ENCODE measurements around the gene CARMIL1.

CARMIL1 gene

DNA sequence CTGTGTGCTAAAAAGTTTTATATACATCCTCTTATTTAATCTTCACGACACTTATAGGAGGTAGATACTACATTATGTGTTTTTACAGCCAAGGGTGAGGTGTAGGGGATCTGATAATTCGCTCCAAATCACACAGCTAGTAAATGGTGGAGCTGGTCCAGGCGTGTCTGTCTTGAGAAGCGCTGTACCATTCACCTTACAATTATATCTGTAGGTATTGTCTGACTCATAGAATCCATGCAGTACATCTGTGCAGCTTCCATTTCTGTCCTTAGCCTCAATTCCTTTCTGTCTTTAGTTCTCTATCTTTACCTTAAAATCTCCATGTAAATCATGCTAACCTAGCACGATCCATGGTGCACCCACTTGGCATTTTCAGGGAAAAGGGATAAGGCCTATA is 120.7 kb downstream of the CARMIL1 start:
- H3K9me3 ChIP-seq (ENCODE audit: control insufficient read depth, insufficient read depth, low read length): no peaks in the 10 kb centered on the region
- H3K9ac ChIP-seq (ENCODE audit: low read depth, low read length): no peak overlapping the region
- no peaks in the 10 kb centered on the region for H3K4me1 ChIP-seq (ENCODE audit: insufficient read depth, low read length)
- no peaks in the 10 kb centered on the region for H3K36me3 ChIP-seq (ENCODE audit: insufficient read depth, low read length)

DNA sequence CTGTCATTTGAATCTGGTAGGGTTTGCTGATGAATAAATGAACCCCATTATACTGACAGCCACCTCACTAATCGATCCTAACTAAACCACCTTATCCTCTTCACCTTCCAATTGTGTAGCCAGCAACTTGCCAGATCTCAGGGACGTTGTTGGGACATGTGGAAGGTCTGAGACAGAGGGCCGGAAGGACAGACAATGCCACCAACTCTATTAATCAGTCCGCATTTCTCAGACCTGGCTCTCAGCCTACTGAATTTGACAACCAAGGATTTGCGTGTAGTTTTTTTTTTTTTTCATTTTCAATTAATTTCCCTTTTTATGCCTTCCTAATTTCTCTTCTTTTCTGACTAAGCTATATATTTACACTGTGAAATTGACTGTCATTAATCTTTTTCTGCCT is 122.5 kb downstream of the CARMIL1 start:
- Histone ChIP-seq H3K4me1 (ENCODE audit: insufficient read depth, low read length) (no peaks in the 10 kb centered on the region), H3K36me3 (ENCODE audit: insufficient read depth, low read length) (no peaks in the 10 kb centered on the region), H3K9me3 (ENCODE audit: control insufficient read depth, insufficient read depth, low read length) (no peaks in the 10 kb centered on the region), H3K9ac (ENCODE audit: low read depth, low read length) (no peak overlapping the region)

DNA sequence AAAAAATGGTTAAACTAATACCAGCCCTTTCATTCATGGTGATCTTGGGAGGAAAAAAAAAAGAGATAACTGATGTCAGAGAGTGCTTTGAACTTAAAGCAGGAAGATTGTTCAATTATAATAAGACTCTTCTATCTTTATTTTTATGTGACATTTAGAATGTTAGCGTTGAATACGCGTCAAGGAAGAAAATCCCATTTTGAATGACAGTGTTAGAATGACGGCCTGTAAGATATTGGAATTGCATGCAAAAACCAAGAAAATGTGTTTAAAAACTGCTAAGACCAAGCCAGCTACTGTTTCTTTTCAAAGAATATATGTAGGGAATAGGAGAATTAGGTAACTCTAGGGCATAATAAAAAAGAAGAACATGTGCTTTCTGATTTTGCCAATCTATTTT is 123.0 kb downstream of the CARMIL1 start:
- Histone ChIP-seq H3K36me3 (ENCODE audit: insufficient read depth, low read length) (no peaks in the 10 kb centered on the region), H3K9me3 (ENCODE audit: control insufficient read depth, insufficient read depth, low read length) (no peaks in the 10 kb centered on the region), H3K9ac (ENCODE audit: low read depth, low read length) (no peak overlapping the region), H3K4me1 (ENCODE audit: insufficient read depth, low read length) (peaks cover 3% of the 10 kb centered on the region; the same call in 1 of the 2 replicates)

DNA sequence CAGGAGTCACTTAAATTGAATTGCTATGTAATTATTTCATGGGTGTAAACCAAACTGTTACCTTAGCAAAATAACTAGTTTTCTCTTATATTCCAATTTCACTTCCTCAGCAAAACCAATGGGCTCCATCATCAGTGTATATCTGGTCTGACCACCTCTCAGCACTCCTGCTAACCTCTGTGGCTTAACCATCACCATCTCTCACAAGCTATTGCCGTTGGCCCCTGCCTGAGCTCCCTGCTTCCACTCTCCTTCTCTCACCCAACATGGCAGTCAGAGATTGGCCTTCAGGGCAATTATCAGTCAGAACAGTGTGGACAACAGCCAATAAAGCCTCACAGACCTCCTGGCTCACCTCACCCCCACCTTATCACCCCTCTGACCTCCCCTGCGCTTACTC is 124.0 kb downstream of the CARMIL1 start:
- Histone ChIP-seq H3K9ac (ENCODE audit: low read depth, low read length) (no peak overlapping the region), H3K36me3 (ENCODE audit: insufficient read depth, low read length) (no peaks in the 10 kb centered on the region), H3K9me3 (ENCODE audit: control insufficient read depth, insufficient read depth, low read length) (no peaks in the 10 kb centered on the region), H3K4me1 (ENCODE audit: insufficient read depth, low read length) (peaks cover 7% of the 10 kb centered on the region; the same call in 1 of the 2 replicates)

DNA sequence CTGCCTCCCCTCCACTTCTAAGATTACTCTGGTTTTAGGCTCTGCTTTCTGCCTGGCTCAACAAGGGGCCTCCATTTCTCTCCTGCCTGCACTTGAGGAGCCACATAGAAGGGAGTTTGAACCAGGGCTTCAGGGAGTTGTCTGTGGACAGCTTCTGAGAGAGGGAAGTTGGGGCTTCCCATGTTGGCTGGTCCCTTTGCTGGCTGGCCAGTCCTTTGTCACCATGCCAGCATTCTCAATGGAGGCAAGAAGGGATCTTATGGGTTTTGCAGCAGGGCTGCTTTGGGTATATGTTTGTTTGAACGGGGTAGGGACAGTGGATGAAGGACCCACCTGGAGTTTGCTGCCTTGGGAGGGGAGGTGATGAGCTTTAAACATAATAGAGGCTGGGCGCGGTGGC is 124.9 kb downstream of the CARMIL1 start:
- Histone ChIP-seq H3K9me3 (ENCODE audit: control insufficient read depth, insufficient read depth, low read length) (no peaks in the 10 kb centered on the region), H3K9ac (ENCODE audit: low read depth, low read length) (no peak overlapping the region), H3K36me3 (ENCODE audit: insufficient read depth, low read length) (no peaks in the 10 kb centered on the region), H3K4me1 (ENCODE audit: insufficient read depth, low read length) (peaks cover 14% of the 10 kb centered on the region; the same call in 1 of the 2 replicates)

DNA sequence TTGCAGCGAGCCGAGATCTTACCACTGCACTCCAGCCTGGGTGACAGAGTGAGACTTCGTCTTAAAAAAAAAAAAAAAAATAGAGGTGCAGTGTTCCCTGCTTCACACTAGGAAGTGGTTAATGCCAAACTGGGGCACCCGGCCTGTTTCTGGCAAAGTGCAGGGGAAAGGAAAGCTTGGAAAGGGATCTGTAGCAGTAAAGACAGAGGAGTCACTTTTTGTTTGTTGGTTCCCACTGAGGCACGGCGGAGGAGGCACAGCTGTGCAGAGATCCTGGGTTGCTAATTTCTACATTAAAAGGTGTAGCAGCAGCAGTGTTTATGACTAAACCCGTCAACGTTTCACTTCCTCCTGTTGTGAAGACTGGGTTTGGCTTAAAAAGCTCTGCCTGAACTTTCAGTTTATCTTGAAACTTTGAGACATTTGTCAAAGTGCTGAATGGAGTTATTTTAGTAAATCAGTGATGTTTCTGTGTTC is 125.6 kb downstream of the CARMIL1 start:
- Histone ChIP-seq H3K4me1 (ENCODE audit: insufficient read depth, low read length) (peaks cover 14% of the 10 kb centered on the region; the same call in 1 of the 2 replicates), H3K9me3 (ENCODE audit: control insufficient read depth, insufficient read depth, low read length) (no peaks in the 10 kb centered on the region), H3K9ac (ENCODE audit: low read depth, low read length) (no peak overlapping the region), H3K36me3 (ENCODE audit: insufficient read depth, low read length) (no peaks in the 10 kb centered on the region)

DNA sequence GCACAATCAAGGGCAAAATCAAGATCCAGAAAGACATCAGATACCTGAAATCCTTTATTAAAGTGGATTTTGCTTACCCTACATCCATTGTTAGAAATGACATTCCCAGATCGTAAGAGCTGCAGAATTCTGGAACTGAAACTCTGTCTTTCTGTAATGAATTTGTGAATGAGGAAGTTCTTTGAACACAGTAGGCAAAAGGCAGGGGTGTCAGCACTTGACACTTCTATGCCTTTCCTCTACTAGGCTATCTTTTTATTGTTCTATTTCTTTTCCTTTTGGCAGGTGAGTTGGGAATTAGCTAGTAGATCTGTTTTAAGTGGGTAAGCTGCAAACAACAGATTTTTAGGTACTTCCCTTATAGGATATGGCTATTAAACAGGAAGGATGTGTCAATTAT is 126.3 kb downstream of the CARMIL1 start:
- Histone ChIP-seq H3K9me3 (ENCODE audit: control insufficient read depth, insufficient read depth, low read length) (no peaks in the 10 kb centered on the region), H3K36me3 (ENCODE audit: insufficient read depth, low read length) (no peaks in the 10 kb centered on the region), H3K4me1 (ENCODE audit: insufficient read depth, low read length) (peaks cover 14% of the 10 kb centered on the region; the same call in 1 of the 2 replicates), H3K9ac (ENCODE audit: low read depth, low read length) (no peak overlapping the region)

DNA sequence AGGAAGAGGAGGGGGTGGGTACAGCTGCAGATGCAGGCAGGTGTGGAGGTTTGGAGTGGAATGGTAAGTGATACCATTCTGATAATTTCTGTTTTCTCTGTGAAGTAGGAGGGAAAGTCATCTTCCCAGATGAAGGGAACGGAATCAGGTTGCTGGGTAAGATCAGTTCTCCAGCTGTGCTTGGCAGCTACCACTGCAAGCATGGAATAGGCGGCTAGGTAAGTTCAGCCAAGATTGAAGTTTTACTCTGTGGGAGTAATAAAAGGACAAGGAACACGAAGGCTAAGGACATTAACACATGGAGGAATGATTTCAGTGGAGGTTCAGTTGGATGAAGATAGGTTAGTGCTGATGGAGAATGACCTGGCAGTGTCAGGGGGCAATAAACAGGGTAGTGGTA is 128.3 kb downstream of the CARMIL1 start:
- H3K36me3 ChIP-seq (ENCODE audit: insufficient read depth, low read length): no peaks in the 10 kb centered on the region
- no peak overlapping the region for H3K9ac ChIP-seq (ENCODE audit: low read depth, low read length)
- peaks cover 14% of the 10 kb centered on the region for H3K4me1 ChIP-seq (ENCODE audit: insufficient read depth, low read length)
- no peaks in the 10 kb centered on the region for H3K9me3 ChIP-seq (ENCODE audit: control insufficient read depth, insufficient read depth, low read length)

DNA sequence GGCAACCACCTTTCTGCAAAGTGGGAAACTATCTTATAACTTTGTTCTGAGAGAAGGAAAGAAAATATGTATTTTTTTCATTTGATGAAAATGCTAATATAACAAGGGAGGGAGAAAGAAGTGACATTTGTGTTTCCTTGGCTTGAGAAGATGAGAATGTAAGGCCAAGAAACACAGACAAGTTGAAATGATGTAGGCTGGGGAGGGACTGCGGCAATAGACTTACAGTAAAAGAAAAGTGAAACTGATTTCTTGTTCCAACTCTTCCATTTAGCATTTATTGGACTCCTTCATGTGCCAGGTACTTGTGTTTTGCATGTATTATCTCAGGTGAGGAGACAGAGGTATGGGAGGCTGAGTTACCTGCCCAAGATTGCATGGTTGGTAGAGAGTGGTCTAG is 130.9 kb downstream of the CARMIL1 start:
- Histone ChIP-seq H3K36me3 (ENCODE audit: insufficient read depth, low read length) (no peaks in the 10 kb centered on the region), H3K9ac (ENCODE audit: low read depth, low read length) (no peak overlapping the region), H3K9me3 (ENCODE audit: control insufficient read depth, insufficient read depth, low read length) (no peaks in the 10 kb centered on the region), H3K4me1 (ENCODE audit: insufficient read depth, low read length) (peaks cover 40% of the 10 kb centered on the region)

DNA sequence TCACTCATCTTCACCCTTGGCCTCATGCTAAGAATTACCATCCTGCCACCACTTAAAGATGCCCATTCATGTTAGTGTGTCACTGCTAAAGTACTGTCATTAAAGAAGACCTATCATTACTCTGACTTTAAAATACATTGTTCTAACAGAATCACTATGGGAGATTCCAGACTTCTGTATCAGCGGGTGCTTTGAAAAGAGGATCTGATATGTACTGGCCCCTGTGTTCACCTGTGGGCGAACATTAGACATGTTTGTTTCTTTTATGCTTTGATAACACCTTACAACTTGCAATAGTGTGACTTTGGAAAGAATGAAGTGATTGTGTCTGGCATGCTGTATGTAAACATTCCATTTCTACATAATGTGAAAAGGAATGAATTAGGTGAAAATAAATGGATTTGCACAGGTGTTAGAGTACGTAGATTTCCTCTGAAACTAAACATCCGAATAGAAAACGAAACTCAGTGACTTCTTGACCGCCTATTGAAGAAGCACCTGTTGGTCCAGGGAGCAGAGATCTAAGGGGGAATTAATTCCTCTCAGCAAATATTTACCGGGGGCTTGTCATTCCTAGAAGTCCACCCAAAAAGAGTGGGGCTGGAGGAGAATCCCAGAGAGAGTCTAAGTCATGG is 132.3 kb downstream of the CARMIL1 start:
- Histone ChIP-seq H3K9ac (ENCODE audit: low read depth, low read length) (no peak overlapping the region), H3K9me3 (ENCODE audit: control insufficient read depth, insufficient read depth, low read length) (no peaks in the 10 kb centered on the region), H3K4me1 (ENCODE audit: insufficient read depth, low read length) (peaks cover 52% of the 10 kb centered on the region), H3K36me3 (ENCODE audit: insufficient read depth, low read length) (no peaks in the 10 kb centered on the region)

DNA sequence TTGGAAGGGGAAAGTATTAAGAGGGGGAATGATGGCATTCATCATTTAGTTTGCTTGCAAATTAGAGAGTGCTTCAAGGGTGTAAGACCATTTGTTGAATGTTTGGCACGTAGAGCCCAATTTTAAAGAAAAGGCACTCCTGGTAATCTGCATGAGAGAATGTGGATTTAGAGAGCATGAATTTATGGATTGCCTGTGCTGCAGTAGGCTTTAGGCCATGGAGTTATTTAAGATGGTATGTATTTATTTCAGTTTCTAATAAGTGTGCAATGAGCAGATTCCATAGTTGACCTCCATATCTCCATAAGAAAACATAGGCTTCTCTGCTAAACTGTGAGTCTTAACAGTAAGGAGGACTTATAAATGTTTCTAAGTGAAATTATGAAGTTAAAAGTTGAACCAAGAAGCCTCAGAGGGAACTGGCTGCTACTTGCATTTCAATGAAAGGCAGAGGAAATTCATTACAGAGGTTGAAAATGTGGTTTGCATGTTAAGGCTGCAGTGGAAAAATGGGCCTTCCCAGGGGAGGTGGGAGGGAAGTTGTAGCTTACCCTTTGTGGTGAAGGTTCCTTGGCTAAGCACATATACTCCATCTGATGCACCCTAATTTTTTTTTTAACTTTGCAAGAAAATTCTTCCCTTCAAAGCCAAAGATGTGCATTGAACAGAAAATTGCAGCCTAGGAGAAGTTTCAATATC is 134.2 kb downstream of the CARMIL1 start:
- no peaks in the 10 kb centered on the region for H3K9me3 ChIP-seq (ENCODE audit: control insufficient read depth, insufficient read depth, low read length)
- no peaks in the 10 kb centered on the region for H3K36me3 ChIP-seq (ENCODE audit: insufficient read depth, low read length)
- H3K9ac ChIP-seq (ENCODE audit: low read depth, low read length): no peak overlapping the region
- peaks cover 46% of the 10 kb centered on the region for H3K4me1 ChIP-seq (ENCODE audit: insufficient read depth, low read length)

DNA sequence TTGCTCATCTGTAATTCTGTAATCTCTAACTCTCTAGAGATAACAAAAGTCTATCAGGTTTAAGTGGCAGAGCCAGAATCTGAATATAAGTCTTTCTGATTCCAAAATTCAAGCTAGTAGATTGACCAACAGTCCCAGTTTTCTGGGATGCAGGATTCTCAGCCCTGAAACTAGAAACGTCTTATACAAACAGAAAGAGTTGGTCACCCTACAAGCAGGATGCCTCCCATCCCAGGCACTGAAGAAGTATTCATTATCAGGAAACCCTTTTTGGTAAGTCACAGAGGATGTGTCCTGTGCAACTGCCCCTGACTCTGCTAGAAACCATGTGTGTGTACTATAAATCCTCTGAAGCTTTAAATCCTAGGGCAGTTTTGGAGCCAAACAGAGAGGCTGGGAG is 135.0 kb downstream of the CARMIL1 start:
- no peak overlapping the region for H3K9ac ChIP-seq (ENCODE audit: low read depth, low read length)
- H3K9me3 ChIP-seq (ENCODE audit: control insufficient read depth, insufficient read depth, low read length): no peaks in the 10 kb centered on the region; the same call in 1 of the 2 replicates
- H3K36me3 ChIP-seq (ENCODE audit: insufficient read depth, low read length): no peaks in the 10 kb centered on the region
- H3K4me1 ChIP-seq (ENCODE audit: insufficient read depth, low read length): peaks cover 41% of the 10 kb centered on the region

DNA sequence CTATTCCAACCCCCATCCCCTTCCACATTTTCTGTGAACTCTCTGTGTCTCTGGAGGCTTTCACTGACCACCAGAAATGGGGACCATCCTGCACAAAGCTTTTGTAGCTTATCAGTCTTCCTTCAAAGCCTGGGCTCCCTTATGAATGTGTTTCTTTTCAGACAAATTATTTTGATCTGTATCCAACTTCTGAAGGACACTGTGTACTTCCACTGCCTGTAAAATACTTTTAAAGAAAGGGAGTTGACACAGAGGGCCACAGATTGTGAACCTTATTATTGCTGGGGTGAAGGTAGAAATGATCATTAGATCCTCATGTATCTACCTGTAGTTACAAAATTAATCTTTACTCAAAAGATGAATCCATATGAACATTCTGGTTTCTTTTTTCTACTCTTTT is 135.6 kb downstream of the CARMIL1 start:
- H3K4me1 ChIP-seq (ENCODE audit: insufficient read depth, low read length): peaks cover 41% of the 10 kb centered on the region
- H3K9ac ChIP-seq (ENCODE audit: low read depth, low read length): no peak overlapping the region
- peaks cover 3% of the 10 kb centered on the region for H3K9me3 ChIP-seq (ENCODE audit: control insufficient read depth, insufficient read depth, low read length)
- no peaks in the 10 kb centered on the region for H3K36me3 ChIP-seq (ENCODE audit: insufficient read depth, low read length)

DNA sequence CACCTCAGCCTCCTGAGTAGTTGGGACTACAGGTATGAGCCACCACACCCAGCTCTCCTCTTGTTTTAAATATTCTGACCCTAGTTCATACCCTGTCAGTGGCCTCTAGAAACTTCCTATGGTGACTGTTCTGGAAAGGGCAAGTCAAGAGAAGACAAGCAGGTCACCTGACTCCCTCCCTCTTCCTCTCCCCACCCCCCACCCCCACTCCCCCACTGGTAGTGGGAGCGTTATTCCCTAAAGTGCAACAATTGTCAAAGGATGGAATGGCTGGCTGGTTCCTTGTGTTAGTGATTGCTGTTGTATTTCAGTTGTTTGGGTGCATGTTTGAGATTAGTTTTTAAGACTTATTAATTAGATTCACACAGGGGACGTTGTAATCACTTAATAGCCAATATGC is 136.1 kb downstream of the CARMIL1 start:
- Histone ChIP-seq H3K9ac (ENCODE audit: low read depth, low read length) (no peak overlapping the region), H3K4me1 (ENCODE audit: insufficient read depth, low read length) (peaks cover 41% of the 10 kb centered on the region), H3K36me3 (ENCODE audit: insufficient read depth, low read length) (no peaks in the 10 kb centered on the region), H3K9me3 (ENCODE audit: control insufficient read depth, insufficient read depth, low read length) (peaks cover 5% of the 10 kb centered on the region)

DNA sequence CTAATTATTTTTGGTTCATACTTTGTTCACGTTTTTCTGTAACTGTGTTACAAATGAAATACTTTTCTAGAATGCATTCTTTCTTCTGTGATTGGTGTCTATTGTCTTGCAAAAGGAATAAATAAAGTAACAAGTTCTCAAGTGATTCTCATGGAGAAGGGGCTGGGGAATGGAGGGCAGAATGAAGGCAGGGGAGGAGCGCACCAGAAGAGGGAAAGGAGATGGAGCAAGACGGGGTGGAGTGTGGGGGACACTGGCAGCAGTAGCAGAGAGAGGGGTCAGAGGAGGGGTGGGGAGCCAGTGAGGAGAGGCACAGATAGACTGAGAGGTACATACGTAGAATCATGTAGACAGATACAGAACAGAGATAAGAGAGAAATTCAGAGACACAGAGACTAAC is 136.5 kb downstream of the CARMIL1 start:
- H3K9me3 ChIP-seq (ENCODE audit: control insufficient read depth, insufficient read depth, low read length): peaks cover 5% of the 10 kb centered on the region
- H3K4me1 ChIP-seq (ENCODE audit: insufficient read depth, low read length): peaks cover 41% of the 10 kb centered on the region

More for the DNA sequence above, 136.5 kb downstream of the CARMIL1 start:
- H3K9ac ChIP-seq (ENCODE audit: low read depth, low read length): no peak overlapping the region
- H3K36me3 ChIP-seq (ENCODE audit: insufficient read depth, low read length): no peaks in the 10 kb centered on the region
